ENCODE measurements around the gene C16orf95. TPM values are rescaled to one million over a fixed set of nuclear protein-coding genes. Genes with fewer than 3 reads are reported as not detected.

The C16orf95 gene
- total RNA-seq, 1 donor = 4.0 TPM

DNA sequence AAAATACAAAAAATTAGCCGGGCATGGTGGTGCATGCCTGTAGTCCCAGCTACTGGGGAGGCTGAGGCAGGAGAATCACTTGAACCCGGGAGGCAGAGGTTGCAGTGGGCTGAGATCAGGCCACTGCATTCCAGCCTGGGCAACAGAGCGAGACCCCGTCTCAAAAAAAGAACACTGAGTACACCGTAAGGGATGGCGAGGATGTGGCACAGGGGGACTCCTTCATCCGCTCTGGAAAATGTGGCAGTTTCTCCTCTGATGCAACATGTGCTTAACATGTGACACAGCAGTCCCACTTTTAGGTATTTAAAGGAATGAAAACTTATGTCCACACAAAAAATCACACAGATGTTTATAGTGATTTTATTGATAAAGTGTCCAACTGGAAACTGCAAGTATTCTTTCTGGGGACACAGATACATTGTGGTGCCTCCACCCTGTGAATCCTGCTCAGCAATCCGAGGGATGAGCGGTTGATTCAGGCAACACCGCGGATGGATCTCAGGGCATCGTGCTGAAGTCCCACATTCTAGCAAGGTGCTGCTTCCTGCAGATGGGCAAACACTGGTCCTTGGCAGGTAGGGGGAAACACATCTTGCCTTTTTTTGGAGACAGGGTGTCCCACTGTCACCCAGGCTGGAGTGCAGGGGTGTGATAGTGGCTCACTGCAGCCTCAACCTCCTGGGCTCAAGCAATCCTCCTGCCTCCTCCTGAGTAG lies 3.5 kb upstream of the C16orf95 start:
- Histone ChIP-seq H3K4me3 (ENCODE audit: insufficient read depth, low read length) (no peak overlapping the region), H3K79me2 (ENCODE audit: insufficient read depth, low read length) (peaks cover 18% of the 10 kb centered on the region), H4K20me1 (ENCODE audit: insufficient read depth, low read length) (peaks cover 6% of the 10 kb centered on the region), H3K36me3 (ENCODE audit: insufficient read depth, low read length) (no peaks in the 10 kb centered on the region), H2AFZ (ENCODE audit: low read length) (no peak overlapping the region), H3K4me1 (ENCODE audit: insufficient read depth, low read length) (peaks cover 9% of the 10 kb centered on the region), H3K27me3 (ENCODE audit: insufficient read depth, low read length) (no peaks in the 10 kb centered on the region), H3K27ac (ENCODE audit: low read depth, low read length) (no peak overlapping the region), H3K4me2 (ENCODE audit: insufficient read depth, low read length) (no peak overlapping the region), H3K9me3 (ENCODE audit: low read depth, low read length) (no peaks in the 10 kb centered on the region)
- DNase-seq (ENCODE audit: insufficient read length, low spot score, missing footprints) = peak; percentile 65
- TF ChIP-seq, protein P1, sequence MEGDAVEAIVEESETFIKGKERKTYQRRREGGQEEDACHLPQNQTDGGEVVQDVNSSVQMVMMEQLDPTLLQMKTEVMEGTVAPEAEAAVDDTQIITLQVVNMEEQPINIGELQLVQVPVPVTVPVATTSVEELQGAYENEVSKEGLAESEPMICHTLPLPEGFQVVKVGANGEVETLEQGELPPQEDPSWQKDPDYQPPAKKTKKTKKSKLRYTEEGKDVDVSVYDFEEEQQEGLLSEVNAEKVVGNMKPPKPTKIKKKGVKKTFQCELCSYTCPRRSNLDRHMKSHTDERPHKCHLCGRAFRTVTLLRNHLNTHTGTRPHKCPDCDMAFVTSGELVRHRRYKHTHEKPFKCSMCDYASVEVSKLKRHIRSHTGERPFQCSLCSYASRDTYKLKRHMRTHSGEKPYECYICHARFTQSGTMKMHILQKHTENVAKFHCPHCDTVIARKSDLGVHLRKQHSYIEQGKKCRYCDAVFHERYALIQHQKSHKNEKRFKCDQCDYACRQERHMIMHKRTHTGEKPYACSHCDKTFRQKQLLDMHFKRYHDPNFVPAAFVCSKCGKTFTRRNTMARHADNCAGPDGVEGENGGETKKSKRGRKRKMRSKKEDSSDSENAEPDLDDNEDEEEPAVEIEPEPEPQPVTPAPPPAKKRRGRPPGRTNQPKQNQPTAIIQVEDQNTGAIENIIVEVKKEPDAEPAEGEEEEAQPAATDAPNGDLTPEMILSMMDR (IDR thresholded peaks at IDR 0.05; ENCODE audit: extremely low read depth, low read depth, low read length) = no peak

DNA sequence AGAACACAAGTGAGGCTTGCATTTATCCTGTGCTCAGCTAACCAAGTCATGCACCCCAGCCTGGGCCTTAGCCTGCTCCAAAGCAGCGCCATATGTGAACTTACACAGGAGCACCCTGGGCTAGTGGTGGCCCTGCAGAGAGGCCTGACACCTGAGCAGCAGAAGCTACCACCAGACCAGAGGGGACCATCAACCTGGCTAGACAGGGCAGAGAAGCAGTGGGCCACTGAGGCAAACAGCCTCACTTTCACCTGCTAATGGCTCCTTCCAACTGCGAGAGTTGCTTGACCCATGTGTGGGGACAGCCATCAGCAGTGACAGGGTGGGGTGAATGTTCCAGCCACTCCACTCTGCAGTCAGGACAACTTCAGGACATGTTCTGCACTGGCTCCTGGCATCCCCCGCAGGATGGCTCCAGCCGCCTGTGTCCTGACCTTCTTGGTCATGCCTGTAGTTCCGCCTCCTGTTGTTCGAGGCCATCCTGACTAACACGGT lies 2.9 kb upstream of the C16orf95 start:
- no peak overlapping the region for H3K4me2 ChIP-seq (ENCODE audit: insufficient read depth, low read length)

DNA sequence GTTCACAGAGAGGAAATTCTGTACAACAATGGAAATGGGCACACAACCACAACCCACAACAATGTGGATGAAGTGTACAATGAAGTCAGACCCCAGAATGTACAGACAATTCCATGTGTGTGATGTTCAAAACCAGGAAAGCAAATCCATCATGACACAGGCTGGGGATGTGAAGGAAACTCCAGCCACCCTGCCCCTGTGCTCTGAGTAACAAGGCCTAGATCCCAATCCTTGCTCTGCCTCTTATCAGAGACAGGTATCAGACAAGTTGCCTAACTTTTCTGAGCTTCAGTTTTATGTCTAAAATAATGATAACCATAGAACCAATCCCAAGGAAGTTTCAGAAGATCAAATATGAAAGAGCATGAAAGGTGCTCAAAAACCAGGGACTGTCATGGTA lies 1.8 kb upstream of the C16orf95 start:
- TF ChIP-seq, protein P1 (IDR thresholded peaks at IDR 0.05; ENCODE audit: extremely low read depth, low read depth, low read length) = no peak
- Histone ChIP-seq H4K20me1 (ENCODE audit: insufficient read depth, low read length) (no peaks in the 10 kb centered on the region), H3K4me2 (ENCODE audit: insufficient read depth, low read length) (no peak overlapping the region), H3K36me3 (ENCODE audit: insufficient read depth, low read length) (no peaks in the 10 kb centered on the region), H3K4me1 (ENCODE audit: insufficient read depth, low read length) (peaks cover 9% of the 10 kb centered on the region), H3K9me3 (ENCODE audit: low read depth, low read length) (no peaks in the 10 kb centered on the region), H2AFZ (ENCODE audit: low read length) (no peak overlapping the region), H3K4me3 (ENCODE audit: insufficient read depth, low read length) (no peak overlapping the region), H3K27ac (ENCODE audit: low read depth, low read length) (peak overlapping the region; percentile 96), H3K27me3 (ENCODE audit: insufficient read depth, low read length) (no peaks in the 10 kb centered on the region), H3K79me2 (ENCODE audit: insufficient read depth, low read length) (peaks cover 18% of the 10 kb centered on the region)
- DNase-seq (ENCODE audit: insufficient read length, low spot score, missing footprints) = peak; percentile 9

More for the DNA sequence above, 2.9 kb upstream of the C16orf95 start:
- Histone ChIP-seq H3K9me3 (ENCODE audit: low read depth, low read length) (no peaks in the 10 kb centered on the region), H3K4me1 (ENCODE audit: insufficient read depth, low read length) (peaks cover 9% of the 10 kb centered on the region), H4K20me1 (ENCODE audit: insufficient read depth, low read length) (peaks cover 4% of the 10 kb centered on the region), H3K79me2 (ENCODE audit: insufficient read depth, low read length) (peaks cover 18% of the 10 kb centered on the region), H2AFZ (ENCODE audit: low read length) (no peak overlapping the region), H3K36me3 (ENCODE audit: insufficient read depth, low read length) (no peaks in the 10 kb centered on the region), H3K27me3 (ENCODE audit: insufficient read depth, low read length) (no peaks in the 10 kb centered on the region), H3K27ac (ENCODE audit: low read depth, low read length) (no peak overlapping the region), H3K4me3 (ENCODE audit: insufficient read depth, low read length) (no peak overlapping the region)
- DNase-seq (ENCODE audit: insufficient read length, low spot score, missing footprints) = peak; percentile 46
- TF ChIP-seq, protein P1 (IDR thresholded peaks at IDR 0.05; ENCODE audit: extremely low read depth, low read depth, low read length) = no peak

All from osteoblast (primary cell).